Measurements from ENCODE around the gene NECAB2.

NECAB2 gene

GRCh38 chr16:83968306-83968851 is 335 bp downstream of the NECAB2 start:
- DNase-seq = no peak

DNA sequence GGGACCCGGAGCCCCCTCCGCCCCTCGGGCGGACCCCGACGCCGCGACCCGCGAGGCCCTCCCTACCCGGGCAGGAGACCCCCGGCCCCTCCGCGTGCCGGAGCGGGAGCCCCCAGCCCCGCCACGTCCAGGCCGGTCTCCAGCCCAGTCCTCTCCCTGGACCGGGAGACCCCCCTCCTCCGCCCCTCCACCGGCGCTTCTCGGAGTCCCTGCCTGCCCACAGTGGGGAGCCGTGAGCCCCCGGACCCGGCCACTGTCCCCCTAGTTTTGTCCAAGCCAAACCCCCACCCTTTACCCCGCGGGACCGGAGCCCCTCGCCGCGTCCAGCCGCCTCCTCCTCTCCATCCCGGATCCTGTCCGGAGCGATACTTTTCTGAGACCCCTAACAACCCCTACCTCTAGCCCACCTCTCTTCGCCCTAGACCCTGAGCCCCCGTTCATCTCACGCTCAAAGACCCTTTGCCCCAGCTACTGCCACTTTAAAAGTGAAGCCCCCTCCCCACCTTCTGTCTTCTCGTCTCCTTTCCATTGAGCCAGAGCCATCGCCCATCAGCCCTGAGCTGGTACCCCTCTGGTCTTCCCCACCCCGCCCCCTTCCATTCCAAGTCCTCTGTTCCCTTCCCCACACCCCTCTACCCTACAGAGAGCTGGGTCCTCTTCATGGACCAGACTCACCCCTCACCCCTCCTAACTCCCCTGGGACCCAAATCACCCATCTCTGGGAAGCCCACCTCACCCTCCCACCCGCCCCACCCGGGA is 1.0 kb downstream of the NECAB2 start:
- DNase-seq = no peak

- no peak for DNase-seq
Measured at GRCh38 chr16:83969771-83970429, 1.9 kb downstream of the NECAB2 start.

DNA sequence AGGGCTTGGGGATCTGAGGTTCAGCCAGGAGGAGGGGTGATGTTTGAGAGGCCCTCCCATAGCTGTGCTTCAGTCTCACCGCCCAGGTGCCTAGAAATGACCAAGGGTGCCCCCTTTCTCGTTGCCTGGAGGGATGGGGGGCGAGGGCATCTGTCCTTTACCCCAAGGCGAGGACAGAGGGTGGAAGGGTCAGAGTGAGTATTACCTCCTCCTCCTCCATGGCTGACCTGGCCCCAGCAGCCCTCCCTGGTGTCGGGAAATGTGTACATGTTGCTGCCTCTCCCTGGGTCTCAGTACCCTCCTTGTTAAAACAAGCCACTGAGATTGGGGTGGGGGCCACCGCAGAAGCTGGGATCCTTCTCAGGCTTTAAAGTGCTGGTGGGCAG is 2.4 kb downstream of the NECAB2 start:
- no peak for DNase-seq

DNA sequence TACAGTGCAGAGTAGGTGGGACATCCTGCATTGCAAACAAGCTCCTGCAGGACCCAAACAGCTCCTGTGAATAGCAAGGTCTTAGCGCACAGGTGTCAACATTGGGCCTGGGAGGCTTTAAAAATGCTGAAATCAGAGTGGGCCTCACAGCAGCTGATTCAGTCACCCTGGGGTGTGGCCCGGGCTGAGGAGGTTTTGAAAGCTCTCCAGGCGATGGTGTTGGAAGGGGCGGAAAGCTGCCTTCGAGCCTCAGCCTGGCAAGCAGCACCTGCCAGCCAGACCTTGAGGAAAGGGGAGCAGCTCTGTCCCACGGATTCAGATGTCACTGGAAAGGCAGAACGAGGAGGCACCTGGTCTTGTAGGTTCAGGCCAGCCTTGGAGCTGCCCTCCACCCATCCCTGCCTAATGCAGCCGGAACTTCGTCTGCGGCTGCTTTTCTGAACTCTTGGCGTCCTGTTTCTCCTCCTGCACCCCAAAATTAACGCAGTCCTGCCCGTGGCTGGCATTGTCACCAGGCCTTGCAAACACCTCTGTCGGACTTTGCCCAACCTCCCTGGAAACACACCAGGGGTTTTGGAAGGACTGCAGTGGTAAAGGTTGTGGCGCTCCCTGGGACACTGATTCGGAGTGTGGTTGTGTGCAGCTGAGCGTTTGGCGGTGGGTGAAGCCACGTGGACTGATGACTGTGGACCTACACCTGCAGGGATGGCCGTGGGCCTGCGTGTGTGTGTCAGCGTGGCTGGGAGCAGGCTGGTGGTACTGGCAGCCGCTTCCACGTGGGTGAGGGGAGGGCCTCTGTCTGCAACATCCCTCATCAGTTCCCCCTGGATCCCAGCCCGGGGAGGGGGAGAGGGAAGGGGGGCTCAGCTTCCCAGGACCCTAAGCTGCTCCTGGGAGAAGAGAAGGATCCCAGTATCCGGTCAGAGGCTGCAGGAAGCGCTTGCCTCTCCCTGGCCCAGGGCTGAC is 3.4 kb downstream of the NECAB2 start:
- no peak for DNase-seq

GRCh38 chr16:83972256-83973008 is 4.4 kb downstream of the NECAB2 start:
- DNase-seq = no peak

GRCh38 chr16:83973077-83973476 is 5.0 kb downstream of the NECAB2 start:
- DNase-seq = no peak

DNA sequence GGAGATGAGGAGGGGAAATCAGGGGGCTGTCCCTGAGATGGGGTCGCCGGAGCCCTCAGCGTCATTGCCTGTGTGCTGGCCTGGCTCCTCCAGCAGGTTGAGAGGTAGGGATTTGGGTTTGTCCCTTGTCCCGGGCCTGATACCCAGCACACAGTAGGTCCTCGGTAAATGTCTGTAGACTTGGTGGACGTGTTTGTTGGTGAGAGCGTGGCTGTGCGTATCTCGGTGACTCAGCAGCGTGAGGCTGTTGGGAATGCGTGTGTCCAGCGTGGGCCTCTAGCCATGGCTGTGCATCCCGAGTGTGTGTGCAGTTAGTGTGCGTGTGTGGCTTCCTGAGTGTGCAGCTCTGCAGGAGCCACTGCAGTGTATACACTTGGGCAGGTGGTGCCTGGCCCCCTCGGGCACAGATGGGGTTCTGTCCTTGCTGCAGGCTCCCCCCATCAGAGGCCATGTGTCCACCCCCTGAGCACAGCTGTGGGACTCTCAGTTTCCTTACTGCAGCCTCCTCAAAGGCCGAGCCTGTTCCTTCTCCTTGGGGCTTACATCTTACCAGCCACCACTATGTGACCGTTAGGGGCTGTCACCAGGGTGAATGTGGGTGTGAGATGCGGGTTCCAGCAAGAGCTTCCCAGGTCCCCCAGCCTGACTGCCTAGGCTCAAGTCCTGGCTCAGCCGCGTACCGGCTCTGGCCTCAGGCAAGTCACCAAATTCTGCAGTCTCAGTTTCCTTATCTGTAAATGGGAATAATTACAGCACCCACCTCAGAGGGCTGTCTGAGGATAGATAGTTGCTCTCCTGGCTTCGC is 5.7 kb downstream of the NECAB2 start:
- no peak for DNase-seq

DNA sequence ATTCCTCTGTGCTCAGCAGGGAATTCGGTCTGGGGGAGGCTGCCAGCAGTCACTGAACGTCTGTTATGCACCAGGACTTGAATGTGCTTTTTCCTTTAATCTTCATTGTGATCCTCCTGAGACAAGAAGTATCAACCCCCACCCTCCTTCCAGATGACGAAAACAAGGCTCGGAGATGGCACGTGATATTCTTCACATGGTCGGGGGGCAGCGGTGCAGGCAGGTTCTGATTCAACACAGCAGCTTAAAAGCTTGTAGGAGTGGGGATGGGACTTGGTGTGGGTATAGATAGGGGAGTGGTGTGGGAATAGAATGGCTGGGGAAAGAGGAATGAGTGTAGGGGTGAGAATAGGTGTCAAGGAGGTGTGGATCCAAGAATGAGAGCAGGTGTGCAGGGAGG is 6.4 kb downstream of the NECAB2 start:
- DNase-seq = no peak

- DNase-seq = no peak
Measured at GRCh38 chr16:83975590-83976260, 7.7 kb downstream of the NECAB2 start.

GRCh38 chr16:83977056-83977815 is 9.2 kb downstream of the NECAB2 start:
- DNase-seq = no peak

DNA sequence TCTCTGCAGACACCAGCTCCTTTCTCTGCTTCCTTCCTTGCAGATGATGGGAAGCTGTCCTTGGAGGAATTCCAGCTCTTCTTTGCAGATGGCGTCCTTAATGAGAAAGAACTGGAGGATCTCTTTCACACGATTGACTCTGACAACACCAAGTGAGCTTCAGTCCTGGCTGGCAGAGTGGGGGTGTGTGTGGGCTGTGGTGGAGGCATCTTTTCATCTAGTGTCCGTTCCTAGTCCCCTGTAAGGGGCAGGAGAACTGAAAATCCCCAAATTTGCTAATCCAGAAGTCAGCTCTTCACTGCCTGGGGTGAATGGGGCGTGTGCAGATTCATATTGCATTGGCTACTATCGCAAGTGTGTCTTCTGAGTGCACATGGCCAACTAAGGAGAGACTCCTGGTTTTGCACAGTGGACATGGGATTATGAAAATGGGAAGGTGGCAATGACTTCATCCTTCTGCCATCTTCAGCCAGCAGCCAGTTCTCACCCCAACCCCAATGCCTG is 10.4 kb downstream of the NECAB2 start:
- DNase-seq = no peak

DNA sequence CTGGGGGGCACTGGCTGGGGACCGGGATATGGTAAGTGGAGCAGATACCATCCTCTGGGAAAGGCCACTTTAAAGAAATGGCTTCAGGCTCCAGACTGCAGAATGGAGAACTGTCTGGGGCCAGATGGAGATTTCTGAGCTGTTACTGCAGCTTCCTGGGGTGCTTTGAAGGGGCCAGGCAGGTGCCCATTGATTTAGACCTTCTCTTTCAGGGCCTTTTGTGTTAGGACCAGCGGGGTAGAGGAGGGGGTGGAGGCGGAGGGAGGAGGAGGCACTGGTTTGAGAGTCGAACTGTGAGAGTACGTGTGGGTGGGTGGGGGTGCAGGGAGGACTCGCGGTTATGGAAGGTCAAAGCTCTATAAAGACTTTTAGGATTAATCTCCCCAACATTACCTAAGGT is 11.4 kb downstream of the NECAB2 start:
- no peak for DNase-seq

DNA sequence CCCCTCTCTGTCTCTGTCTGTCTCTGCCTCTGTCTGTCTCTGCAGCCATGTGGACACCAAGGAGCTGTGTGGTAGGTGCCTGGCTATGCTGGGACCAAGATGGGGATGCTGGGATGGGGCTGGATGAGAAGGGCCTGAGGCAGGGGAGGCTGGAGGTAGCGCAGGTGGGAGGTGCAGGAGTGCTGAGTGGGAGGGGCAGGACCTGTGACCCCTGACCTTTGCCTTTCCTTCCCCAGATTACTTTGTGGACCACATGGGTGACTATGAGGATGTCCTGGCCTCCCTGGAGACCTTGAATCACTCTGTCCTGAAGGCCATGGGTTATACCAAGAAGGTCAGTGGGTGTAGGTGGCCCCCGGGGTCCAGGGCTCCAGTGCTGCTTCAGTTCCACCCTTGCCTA is 12.8 kb downstream of the NECAB2 start:
- DNase-seq = no peak

DNA sequence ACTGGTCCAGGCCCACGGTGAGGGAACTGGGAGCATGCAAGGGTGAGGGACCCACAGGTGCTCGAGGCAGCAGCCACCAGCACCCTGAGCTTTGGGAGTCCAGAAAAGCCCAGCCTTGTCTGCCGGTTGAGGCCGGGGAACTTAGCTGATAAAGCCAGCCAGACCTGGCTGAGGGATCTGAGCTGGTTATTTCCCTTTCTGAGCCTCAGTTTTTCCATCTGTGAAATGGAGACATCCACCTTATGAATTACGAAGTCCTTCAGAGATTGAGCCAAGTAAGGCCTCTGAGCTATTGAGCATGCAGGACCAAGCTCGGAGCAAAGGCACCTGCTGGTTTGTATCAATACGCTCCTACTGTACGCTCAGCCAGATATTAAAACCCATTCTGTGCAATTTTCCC is 13.8 kb downstream of the NECAB2 start:
- no peak for DNase-seq

- no peak for DNase-seq
Measured at GRCh38 chr16:83983491-83983890, 15.4 kb downstream of the NECAB2 start.

- no peak for DNase-seq
Measured at GRCh38 chr16:83989300-83989699, 21.3 kb downstream of the NECAB2 start.

DNA sequence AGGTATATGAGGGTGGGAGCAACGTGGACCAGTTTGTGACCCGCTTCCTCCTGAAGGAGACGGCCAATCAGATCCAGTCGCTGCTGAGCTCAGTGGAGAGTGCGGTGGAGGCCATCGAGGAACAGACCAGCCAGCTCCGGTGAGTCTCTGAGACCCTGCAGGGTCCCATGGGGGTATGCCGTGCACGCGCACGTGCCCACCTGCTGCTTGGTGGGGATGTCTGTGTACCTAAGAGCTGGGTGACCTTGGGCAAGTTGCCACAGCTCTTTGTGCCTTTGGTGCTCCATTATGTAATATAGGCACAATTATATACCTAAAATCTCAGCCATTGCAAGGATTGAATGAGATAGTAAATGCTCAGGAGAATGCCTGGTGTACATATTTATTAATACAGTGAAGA is 22.4 kb downstream of the NECAB2 start:
- no peak for DNase-seq

DNA sequence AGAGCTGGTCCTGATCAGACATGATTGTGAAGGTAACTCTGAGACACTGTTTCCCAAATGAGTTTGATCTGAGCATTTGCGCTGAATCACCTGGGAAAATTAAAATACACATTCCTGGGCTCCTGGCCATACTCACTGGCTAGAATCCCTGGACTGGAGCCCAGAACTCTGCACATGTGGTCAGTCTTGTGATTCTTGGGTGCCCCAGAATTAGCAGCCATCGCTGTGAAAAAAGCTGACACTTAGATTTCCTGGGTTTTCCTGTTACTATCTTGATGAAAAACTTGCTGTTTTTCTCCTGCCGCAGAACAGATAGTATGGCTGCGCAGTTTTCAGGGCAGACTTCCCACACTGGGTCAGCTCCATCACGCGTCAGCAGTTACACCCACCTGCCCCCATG is 24.6 kb downstream of the NECAB2 start:
- DNase-seq = no peak

GRCh38 chr16:83994087-83994486 is 26.0 kb downstream of the NECAB2 start:
- no peak for DNase-seq
